Immature natural killer cell (primary cell): ENCODE data around the gene PPP1R14C. TPM values are rescaled to one million over a fixed set of nuclear protein-coding genes. Genes with fewer than 3 reads are reported as not detected.
"Not testable (repeated sequence)": the region's sequence is repeated elsewhere in the genome, so short reads cannot be mapped to it uniquely, and the experiment has no call there.

Experiments
- DNase-seq, 3 donors: peaks; one replicate each; pipeline ENCODE4 v3.0.0; 2022; ENCODE audit warnings: mixed read lengths in 1 of 3
- H3K27ac Mint-ChIP-seq, 6 donors: one replicate each; pipeline ENCODE4 v1.8.0; 2020; ENCODE audit warnings: mixed read lengths in 6 of 6, mild to moderate bottlenecking in 5 of 6, inconsistent platforms in 4 of 6, moderate library complexity in 3 of 6
- H3K27me3 Mint-ChIP-seq, 3 donors: one replicate each; pipeline ENCODE4 v1.8.0; 2020 to 2021; ENCODE audit warnings: low read depth in 3 of 3, mild to moderate bottlenecking in 3 of 3, mixed read lengths in 3 of 3, moderate library complexity in 3 of 3, inconsistent platforms in 1 of 3
- H3K36me3 Mint-ChIP-seq, 3 donors: one replicate each; pipeline ENCODE4 v1.8.0; 2020; ENCODE audit warnings: mixed read lengths in 3 of 3, inconsistent platforms in 2 of 3, mild to moderate bottlenecking in 2 of 3
- H3K4me1 Mint-ChIP-seq, 2 donors: one replicate each; pipeline ENCODE4 v1.8.0; 2020; ENCODE audit warnings: inconsistent platforms in 2 of 2, mild to moderate bottlenecking in 2 of 2, mixed read lengths in 2 of 2, moderate library complexity in 1 of 2
- H3K4me3 Mint-ChIP-seq, 5 donors: one replicate each; pipeline ENCODE4 v1.8.0; 2020; ENCODE audit warnings: mild to moderate bottlenecking in 5 of 5, mixed read lengths in 5 of 5, inconsistent platforms in 3 of 5, moderate library complexity in 3 of 5
- H3K9me3 Mint-ChIP-seq, 6 donors: one replicate each; pipeline ENCODE4 v1.8.0; 2020; ENCODE audit warnings: mild to moderate bottlenecking in 6 of 6, mixed read lengths in 6 of 6, inconsistent platforms in 4 of 6, moderate library complexity in 3 of 6
- polyA plus RNA-seq, 3 donors: library from polyadenylated mRNA; unstranded; fragments of 300-500 nt; fragmentation: Illumina TruSeq; gene quantifications; one replicate each; pipeline ENCODE4 v1.2.3, GENCODE V29; 2021

The PPP1R14C gene
- polyA plus RNA-seq, 3 donors from 2014 or later: 0.38 TPM; not detected in 2

GRCh38 chr6:150165020-150165702, 22.3 kb downstream of the PPP1R14C start:
- H3K4me1 Mint-ChIP-seq: peaks cover 0 to 6% of the 10 kb centered on the region in 2 donors
- DNase-seq: no peak
- no peaks in the 10 kb centered on the region for H3K9me3 Mint-ChIP-seq
- peaks cover 2 to 8% (median 3%) of the 10 kb centered on the region in 3 donors for H3K27me3 Mint-ChIP-seq
- H3K4me3 Mint-ChIP-seq: no peak overlapping the region
- no peaks in the 10 kb centered on the region for H3K36me3 Mint-ChIP-seq
- no peak overlapping the region for H3K27ac Mint-ChIP-seq

DNA sequence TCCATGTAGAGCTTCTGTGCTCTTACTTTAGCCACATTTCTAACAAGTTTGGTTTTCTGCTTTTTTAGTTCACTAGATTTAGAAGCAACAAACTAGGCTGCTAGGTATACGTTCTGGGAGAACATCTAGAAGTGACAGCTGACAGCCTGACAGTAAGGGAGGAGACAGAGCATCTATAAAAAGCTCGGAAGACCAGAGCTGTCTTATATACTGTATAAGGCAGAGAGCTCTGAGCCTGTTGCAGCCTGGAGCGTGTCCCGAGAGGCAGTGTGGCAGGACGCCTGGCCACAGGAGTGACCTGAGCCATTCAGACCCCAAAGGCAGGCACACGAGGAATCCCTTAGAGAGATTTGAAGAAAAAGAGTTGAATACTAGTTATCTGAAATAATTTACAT, 24.6 kb downstream of the PPP1R14C start:
- Mint-ChIP-seq H3K9me3 (no peaks in the 10 kb centered on the region), H3K36me3 (no peaks in the 10 kb centered on the region), H3K4me3 (no peak overlapping the region), H3K27me3 (peaks cover 0 to 4% (median 0%) of the 10 kb centered on the region in 3 donors), H3K27ac (no peak overlapping the region), H3K4me1 (peaks cover 0 to 6% of the 10 kb centered on the region in 2 donors)
- no peak for DNase-seq

DNA sequence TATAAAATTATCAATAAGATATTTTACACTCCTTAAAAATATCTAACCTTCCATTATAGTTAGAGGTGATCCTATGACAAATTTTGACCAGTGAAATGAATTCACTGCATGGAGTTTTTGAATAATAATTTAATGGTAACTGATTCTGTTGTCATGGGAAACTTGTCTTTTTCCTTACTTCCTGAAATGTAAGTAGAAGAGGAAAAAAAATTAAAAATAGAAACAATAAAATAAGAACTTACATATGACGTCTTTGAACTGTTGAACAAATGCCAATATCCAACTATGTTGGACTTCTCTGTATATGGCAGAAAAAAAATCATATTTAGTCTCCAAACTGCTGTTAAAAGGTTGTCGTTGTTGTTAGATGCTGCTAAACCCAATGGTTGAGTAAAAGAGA, 26.3 kb downstream of the PPP1R14C start:
- Mint-ChIP-seq H3K36me3 (no peaks in the 10 kb centered on the region), H3K4me1 (peaks cover 0 to 6% of the 10 kb centered on the region in 2 donors), H3K9me3 (no peaks in the 10 kb centered on the region), H3K4me3 (no peak overlapping the region), H3K27me3 (peaks cover 0 to 2% (median 0%) of the 10 kb centered on the region in 3 donors), H3K27ac (no peak overlapping the region)
- no peak for DNase-seq

GRCh38 chr6:150169609-150170008, 26.8 kb downstream of the PPP1R14C start:
- DNase-seq: no peak
- Mint-ChIP-seq H3K4me3 (no peak overlapping the region), H3K27me3 (peaks cover 0 to 2% (median 0%) of the 10 kb centered on the region in 3 donors), H3K9me3 (no peaks in the 10 kb centered on the region), H3K36me3 (no peaks in the 10 kb centered on the region), H3K4me1 (peaks cover 0 to 6% of the 10 kb centered on the region in 2 donors), H3K27ac (no peak overlapping the region)

DNA sequence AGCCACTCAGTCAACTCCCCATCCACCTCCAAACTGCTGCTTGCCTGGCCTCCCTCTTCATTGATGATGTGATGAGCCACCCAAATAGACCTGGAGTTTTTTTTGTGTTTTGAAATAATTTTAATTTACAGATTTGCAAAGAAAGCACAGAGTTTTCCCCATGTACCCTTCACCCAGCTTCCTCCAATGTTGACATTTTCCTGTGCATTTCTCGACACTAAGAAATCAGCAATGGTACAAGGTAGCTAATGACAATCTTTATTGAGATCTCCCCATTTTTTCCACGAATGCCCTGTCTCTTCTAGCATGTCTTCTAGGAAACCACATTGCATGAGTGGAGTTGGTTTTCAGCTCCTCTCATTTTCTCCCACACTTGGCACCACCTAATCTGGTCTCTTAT, 30.1 kb downstream of the PPP1R14C start:
- Mint-ChIP-seq H3K4me3 (no peak overlapping the region), H3K4me1 (peaks cover 0 to 3% of the 10 kb centered on the region in 2 donors), H3K36me3 (no peaks in the 10 kb centered on the region), H3K27ac (no peak overlapping the region), H3K9me3 (no peaks in the 10 kb centered on the region), H3K27me3 (peaks cover 0 to 2% (median 2%) of the 10 kb centered on the region in 3 donors)
- DNase-seq: no peak

DNA sequence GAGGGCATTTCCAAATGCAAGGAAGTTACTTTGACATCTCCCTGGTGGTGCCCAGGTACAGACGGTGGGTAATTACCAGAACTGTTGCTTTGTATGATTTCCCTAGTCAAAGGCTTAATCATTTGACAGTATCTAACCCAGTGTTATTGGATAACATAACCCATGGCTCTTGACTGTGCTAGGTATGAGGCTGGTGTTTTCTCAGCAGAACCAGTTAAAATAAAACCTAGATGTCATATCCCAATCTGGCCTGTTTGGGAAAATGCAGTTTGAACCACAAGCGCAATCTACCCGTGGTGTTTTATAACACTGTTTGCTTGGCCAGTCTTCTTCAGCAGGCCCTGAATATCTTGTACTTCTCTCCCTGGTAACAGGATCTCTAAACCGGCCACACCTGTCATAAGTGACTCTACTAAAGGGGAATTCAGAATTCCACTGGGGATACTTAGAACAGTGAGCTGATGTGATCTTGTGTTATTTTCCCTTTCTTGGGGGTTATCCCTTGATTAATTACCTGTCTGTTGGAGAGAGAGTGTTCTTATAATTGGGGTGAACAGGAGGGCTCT, 32.8 kb downstream of the PPP1R14C start:
- H3K27me3 Mint-ChIP-seq: peaks cover 0 to 2% (median 0%) of the 10 kb centered on the region in 3 donors
- no peaks in the 10 kb centered on the region for H3K36me3 Mint-ChIP-seq
- no peak overlapping the region for H3K4me3 Mint-ChIP-seq
- no peak overlapping the region for H3K27ac Mint-ChIP-seq
- no peak for DNase-seq
- H3K9me3 Mint-ChIP-seq: no peaks in the 10 kb centered on the region
- H3K4me1 Mint-ChIP-seq: peaks cover 3 to 5% of the 10 kb centered on the region in 2 donors

- no peak overlapping the region for H3K27ac Mint-ChIP-seq
- H3K9me3 Mint-ChIP-seq: no peaks in the 10 kb centered on the region
- H3K36me3 Mint-ChIP-seq: no peaks in the 10 kb centered on the region
- no peak overlapping the region for H3K4me3 Mint-ChIP-seq
- DNase-seq: no peak
- peaks cover 7% of the 10 kb centered on the region in 2 donors for H3K4me1 Mint-ChIP-seq
- H3K27me3 Mint-ChIP-seq: peaks cover 0 to 2% (median 0%) of the 10 kb centered on the region in 3 donors
These were observed 33.3 kb downstream of the PPP1R14C start for GRCh38 chr6:150176152-150176551.

- H3K27ac Mint-ChIP-seq: no peak overlapping the region
- H3K27me3 Mint-ChIP-seq: peaks cover 0 to 2% (median 0%) of the 10 kb centered on the region in 3 donors
- no peaks in the 10 kb centered on the region for H3K36me3 Mint-ChIP-seq
These were observed 33.8 kb downstream of the PPP1R14C start for GRCh38 chr6:150176659-150177058.

DNA sequence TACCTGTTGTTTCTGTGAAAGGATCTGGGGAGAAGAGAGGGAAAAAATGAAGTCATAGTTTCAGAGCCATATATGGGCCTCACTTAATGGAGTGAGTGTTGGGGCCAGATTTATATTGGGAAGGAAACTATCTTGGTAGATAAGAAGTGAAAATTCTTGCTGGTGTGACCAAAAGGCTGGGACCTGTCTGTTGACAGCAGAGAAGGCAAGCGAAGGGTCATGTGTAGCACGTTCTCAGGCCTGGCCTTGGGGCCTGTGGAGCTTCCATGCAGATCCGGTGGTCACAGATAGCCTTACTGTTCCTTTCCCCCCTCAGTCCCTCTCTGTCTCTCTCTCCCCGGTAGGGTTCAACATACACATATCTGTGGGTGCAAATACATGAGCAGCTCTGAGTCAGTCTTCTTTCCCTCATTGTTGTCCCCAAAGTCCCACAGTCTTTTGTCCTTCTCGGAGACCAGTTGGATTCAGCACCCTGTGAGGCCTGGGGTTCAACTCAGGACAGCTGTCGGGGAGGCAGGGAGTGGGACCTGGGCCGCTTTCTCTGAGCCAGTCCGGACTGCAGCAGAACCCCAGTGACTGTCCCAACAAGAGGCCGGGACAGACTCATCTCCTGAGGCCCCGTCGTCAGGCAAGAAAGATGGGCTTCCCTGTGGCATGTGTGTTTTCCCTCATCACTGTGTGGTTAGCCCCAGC, 34.6 kb downstream of the PPP1R14C start:
- no peak overlapping the region for H3K4me3 Mint-ChIP-seq
- DNase-seq: no peak
- H3K27ac Mint-ChIP-seq: no peak overlapping the region
- no peaks in the 10 kb centered on the region for H3K36me3 Mint-ChIP-seq
- H3K9me3 Mint-ChIP-seq: no peaks in the 10 kb centered on the region
- H3K4me1 Mint-ChIP-seq: peaks cover 7% of the 10 kb centered on the region in 2 donors
- peaks cover 0 to 2% (median 0%) of the 10 kb centered on the region in 3 donors for H3K27me3 Mint-ChIP-seq

More at GRCh38 chr6:150176659-150177058, 33.8 kb downstream of the PPP1R14C start:
- Mint-ChIP-seq H3K9me3 (no peaks in the 10 kb centered on the region), H3K4me3 (no peak overlapping the region), H3K4me1 (peaks cover 7% of the 10 kb centered on the region in 2 donors)
- DNase-seq: no peak

- H3K27ac Mint-ChIP-seq: no peak overlapping the region
- H3K9me3 Mint-ChIP-seq: no peaks in the 10 kb centered on the region
- peaks cover 7% of the 10 kb centered on the region in 2 donors for H3K4me1 Mint-ChIP-seq
- no peaks in the 10 kb centered on the region for H3K36me3 Mint-ChIP-seq
- peaks cover 0 to 2% (median 0%) of the 10 kb centered on the region in 3 donors for H3K27me3 Mint-ChIP-seq
- no peak overlapping the region for H3K4me3 Mint-ChIP-seq
- no peak for DNase-seq
These were observed 35.2 kb downstream of the PPP1R14C start for GRCh38 chr6:150177952-150178520.

DNA sequence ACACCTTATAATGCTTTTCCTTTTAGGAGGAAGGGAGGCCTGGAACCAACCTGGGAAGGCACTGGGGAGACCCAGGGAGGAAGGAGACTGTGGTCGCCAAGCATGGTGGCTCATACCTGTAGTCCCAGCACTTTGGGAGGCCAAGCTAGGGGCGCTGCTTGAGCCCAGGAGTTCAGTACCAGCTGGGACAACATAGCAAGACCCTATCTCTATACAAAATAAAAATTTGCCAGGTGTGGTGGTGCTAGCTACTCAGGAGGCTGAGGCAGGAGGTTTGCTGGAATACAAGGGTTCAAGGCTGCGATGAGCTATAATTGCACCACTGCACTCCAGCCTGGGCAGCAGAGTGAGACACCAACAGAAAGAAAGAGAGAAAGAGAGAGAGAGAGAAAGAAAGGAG, 36.2 kb downstream of the PPP1R14C start:
- Mint-ChIP-seq H3K4me1 (peaks cover 7% of the 10 kb centered on the region in 2 donors), H3K9me3 (no peaks in the 10 kb centered on the region), H3K4me3 (no peak overlapping the region), H3K36me3 (no peaks in the 10 kb centered on the region), H3K27me3 (peaks cover 0 to 2% (median 0%) of the 10 kb centered on the region in 3 donors), H3K27ac (no peak overlapping the region)
- DNase-seq: no peak

DNA sequence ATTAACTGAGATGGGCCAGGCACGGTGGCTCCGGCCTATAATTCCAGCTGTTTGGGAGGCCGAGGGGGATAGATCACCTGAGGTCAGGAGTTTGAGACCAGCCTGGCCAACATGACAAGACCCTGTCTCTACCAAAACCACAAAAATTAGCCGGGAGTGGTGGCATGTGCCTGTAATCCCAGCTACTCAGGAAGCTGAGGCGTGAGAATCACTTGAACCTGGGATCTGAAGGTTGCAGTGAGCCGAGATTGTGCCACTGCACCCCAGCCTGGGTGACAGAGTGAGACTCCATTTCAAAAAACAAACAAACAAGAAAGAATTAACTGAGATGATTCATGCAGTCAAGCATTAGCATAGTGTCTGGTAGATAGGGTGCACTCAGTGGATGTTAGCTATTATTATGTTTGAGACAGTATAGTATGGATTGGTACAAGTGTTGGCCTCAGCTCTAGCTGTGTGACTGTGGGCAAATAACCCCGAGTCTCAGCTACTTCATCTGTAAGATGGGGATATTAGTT, 37.1 kb downstream of the PPP1R14C start:
- not testable (repeated sequence) for DNase-seq, H3K27me3 Mint-ChIP-seq, H3K4me1 Mint-ChIP-seq, H3K4me3 Mint-ChIP-seq, H3K36me3 Mint-ChIP-seq, H3K9me3 Mint-ChIP-seq
- H3K27ac Mint-ChIP-seq: peak overlapping the region in 1 of 6 donors; percentile 35

GRCh38 chr6:150180517-150180916, 37.7 kb downstream of the PPP1R14C start:
- Mint-ChIP-seq H3K4me1 (peaks cover 7% of the 10 kb centered on the region in 2 donors), H3K4me3 (no peak overlapping the region), H3K27me3 (peaks cover 0 to 2% (median 2%) of the 10 kb centered on the region in 3 donors), H3K9me3 (no peaks in the 10 kb centered on the region), H3K36me3 (no peaks in the 10 kb centered on the region), H3K27ac (peak overlapping the region in 1 of 6 donors; percentile 35)
- DNase-seq: no peak
